IMR-90 (cell line): Measurements from ENCODE around the gene GCG. TPM values are rescaled to one million over a fixed set of nuclear protein-coding genes. Genes with fewer than 3 reads are reported as not detected.

Experiments used
- ATAC-seq: fragments of 200-7000 bp; cut with Tn5 transposase; 2 replicates; pipeline ENCODE4 v1.9.1; 2020; ENCODE audit warnings: low read depth, mild to moderate bottlenecking, moderate library complexity
- BruUV-seq: library from RNA; stranded (reverse); fragments of 400-500 nt; replicated peaks from 2 replicates; lab custom pipeline; 2021; lab: Mats Ljungman, UMichigan
- CTCF ChIA-PET: fragments of 300-600 bp; formaldehyde crosslinking; extraction: SDS; loops from one replicate; lab custom pipeline; 2021; ENCODE audit warnings: antibody characterized with exemption; lab: Yijun Ruan, JAX
- POLR2A ChIA-PET: fragments of 300-600 bp; sonication (Branson Sonifier 250); formaldehyde crosslinking; loops from one replicate; lab custom pipeline; 2022; ENCODE audit warnings: antibody characterized with exemption; ENCODE audit not compliant: unreplicated experiment; lab: Charles Lee
- DNase-seq: peaks from one replicate; pipeline ENCODE4 v3.0.0; 2013
- H2AFZ ChIP-seq: replicated peaks from 2 replicates; pipeline ENCODE3; 2013; ENCODE audit warnings: low read length, mild to moderate bottlenecking; ENCODE audit not compliant: poor library complexity
- H2AK5ac ChIP-seq: 2 replicates; pipeline ENCODE4 v1.6.1; 2013; ENCODE audit warnings: low read depth, low read length, inconsistent platforms
- H2AK9ac ChIP-seq: replicated peaks from 2 replicates; pipeline ENCODE3; 2013; ENCODE audit warnings: mild to moderate bottlenecking, low read depth, low read length, moderate library complexity; ENCODE audit not compliant: poor library complexity
- H2BK120ac ChIP-seq: 2 replicates; pipeline ENCODE4 v1.6.1; 2013; ENCODE audit warnings: low read depth, low read length, inconsistent platforms
- H2BK15ac ChIP-seq: 3 replicates; pipeline ENCODE4 v1.6.1; 2013; ENCODE audit warnings: low read depth, low read length, inconsistent platforms
- H2BK20ac ChIP-seq: 2 replicates; pipeline ENCODE4 v1.6.1; 2013; ENCODE audit warnings: low read depth, mild to moderate bottlenecking, inconsistent platforms, low read length, moderate library complexity
- H2BK5ac ChIP-seq: 2 replicates; pipeline ENCODE4 v1.6.1; 2013; ENCODE audit warnings: mild to moderate bottlenecking, low read depth, low read length, inconsistent platforms; ENCODE audit not compliant: poor library complexity, severe bottlenecking
- H3K14ac ChIP-seq: replicated peaks from 2 replicates; pipeline ENCODE4 v1.6.1; 2013; ENCODE audit warnings: low read depth, low read length, inconsistent platforms
- H3K18ac ChIP-seq: 2 replicates; pipeline ENCODE4 v1.6.1; 2013; ENCODE audit warnings: low read depth, low read length, control low read depth
- H3K23ac ChIP-seq: 2 replicates; pipeline ENCODE4 v1.6.1; 2013; ENCODE audit warnings: low read depth, low read length, inconsistent platforms
- H3K27ac ChIP-seq: 2 replicates; pipeline ENCODE4 v1.5.1; 2013; ENCODE audit warnings: mild to moderate bottlenecking, control low read depth, low read length; ENCODE audit not compliant: insufficient read depth
- H3K27me3 ChIP-seq: 2 replicates; pipeline ENCODE4 v1.6.1; 2013; ENCODE audit warnings: low read length; ENCODE audit not compliant: control insufficient read depth, insufficient read depth
- H3K36me3 ChIP-seq: 2 replicates; pipeline ENCODE4 v1.6.1; 2013; ENCODE audit warnings: low read length, mixed read lengths; ENCODE audit not compliant: control insufficient read depth, insufficient read depth
- H3K4ac ChIP-seq: 2 replicates; pipeline ENCODE4 v1.6.1; 2013; ENCODE audit warnings: low read depth, low read length, inconsistent platforms
- H3K4me1 ChIP-seq: 2 replicates; pipeline ENCODE4 v1.6.1; 2013; ENCODE audit warnings: low read length, mixed read lengths; ENCODE audit not compliant: control insufficient read depth, insufficient read depth
- H3K4me2 ChIP-seq: 2 replicates; pipeline ENCODE4 v1.6.1; 2013; ENCODE audit warnings: low read depth, mild to moderate bottlenecking, control low read depth, low read length, moderate library complexity
- H3K4me3 ChIP-seq: 2 replicates; pipeline ENCODE4 v1.5.1; 2013; ENCODE audit warnings: low read depth, mild to moderate bottlenecking, control low read depth, low read length, moderate library complexity; ENCODE audit not compliant: insufficient read depth
- H3K56ac ChIP-seq: 2 replicates; pipeline ENCODE4 v1.6.1; 2013; ENCODE audit warnings: low read length, inconsistent platforms; ENCODE audit not compliant: insufficient read depth; ENCODE audit errors: extremely low read depth
- H3K79me1 ChIP-seq, 2 experiments: 2 replicates each; pipeline ENCODE4 v1.6.1; 2013; ENCODE audit warnings: low read length in 2 of 2, inconsistent platforms in 1 of 2, low read depth in 1 of 2
- H3K9ac ChIP-seq: 2 replicates; pipeline ENCODE4 v1.6.1; 2013; ENCODE audit warnings: low read depth, low read length, control low read depth
- H3K9me1 ChIP-seq: 2 replicates; pipeline ENCODE4 v1.6.1; 2013; ENCODE audit warnings: low read length, inconsistent platforms; ENCODE audit not compliant: insufficient read depth
- H3K9me3 ChIP-seq: 2 replicates; pipeline ENCODE4 v1.6.1; 2013; ENCODE audit warnings: low read length; ENCODE audit not compliant: control insufficient read depth, insufficient read depth
- H4K20me1 ChIP-seq: 2 replicates; pipeline ENCODE4 v1.6.1; 2013; ENCODE audit warnings: low read length, inconsistent platforms; ENCODE audit not compliant: insufficient read depth
- H4K5ac ChIP-seq: 2 replicates; pipeline ENCODE4 v1.6.1; 2013; ENCODE audit warnings: mild to moderate bottlenecking, low read depth, low read length, control low read depth
- H4K8ac ChIP-seq, 2 experiments: 2 replicates each; pipeline ENCODE4 v1.6.1; 2013; ENCODE audit warnings: low read depth in 2 of 2, low read length in 2 of 2, control low read depth in 1 of 2, inconsistent platforms in 1 of 2
- H4K91ac ChIP-seq: 2 replicates; pipeline ENCODE4 v1.6.1; 2013; ENCODE audit warnings: low read depth, low read length, inconsistent platforms; ENCODE audit not compliant: insufficient read depth
- CEBPB ChIP-seq: IDR thresholded peaks from 2 replicates; pipeline ENCODE4 v1.6.1; 2012; ENCODE audit warnings: low read depth, low read length, improper control_type of control experiment
- MAFK ChIP-seq: IDR thresholded peaks from 2 replicates; pipeline ENCODE4 v1.6.1; 2012; ENCODE audit warnings: low read depth, low read length, improper control_type of control experiment
- MAZ ChIP-seq: IDR thresholded peaks from 2 replicates; pipeline ENCODE4 v1.6.1; 2012; ENCODE audit warnings: low read depth, mild to moderate bottlenecking, low read length, improper control_type of control experiment, moderate library complexity, borderline replicate concordance
- POLR2A ChIP-seq: IDR thresholded peaks from 2 replicates; pipeline ENCODE4 v1.6.1; 2012; ENCODE audit warnings: mild to moderate bottlenecking, low read depth, low read length
- RAD21 ChIP-seq: IDR thresholded peaks from 2 replicates; pipeline ENCODE4 v1.6.1; 2012; ENCODE audit warnings: low read length, improper control_type of control experiment
- RCOR1 ChIP-seq: IDR thresholded peaks from 2 replicates; pipeline ENCODE4 v1.6.1; 2012; ENCODE audit warnings: mild to moderate bottlenecking, low read length, improper control_type of control experiment; ENCODE audit not compliant: insufficient replicate concordance
- dilution Hi-C: fragments of 300-500 bp; cut with HindIII; formaldehyde crosslinking; loops from one replicate; pipeline ENCODE4 v1.14.3; 2018; ENCODE audit warnings: low sequenced_read_pairs; ENCODE audit not compliant: unreplicated experiment
- in situ Hi-C: fragments of 300-500 bp; cut with MboI; formaldehyde crosslinking; loops from 3 replicates; pipeline ENCODE4 v1.14.3; 2019; ENCODE audit warnings: low sequenced_read_pairs, inconsistent platforms, mixed read lengths
- intact Hi-C: fragments of 100-400 bp; cut with micrococcal nuclease; formaldehyde crosslinking; loops from 2 replicates; pipeline ENCODE4 v1.10.0; 2022
- polyA plus RNA-seq, 3 experiments: library from polyadenylated mRNA; depleted of rRNA; stranded (reverse); fragments of >200 nt; gene quantifications; 2 replicates each; pipeline ENCODE4 v1.2.3, GENCODE V29; 2012; ENCODE audit warnings: low replicate concordance in 1 of 3
- total RNA-seq: library from RNA; depleted of rRNA; stranded (reverse); fragments of >200 nt; gene quantifications from 2 replicates; pipeline ENCODE4 v1.2.3, GENCODE V29; 2012
- TF ChIP-seq, protein P1 (sequence below): fragments of 150-350 bp; IDR thresholded peaks from 2 replicates; pipeline ENCODE4 v1.6.1; 2016; ENCODE audit warnings: low read depth, mild to moderate bottlenecking, low read length, moderate library complexity, borderline replicate concordance

Gene GCG
- total and polyA plus RNA-seq, 2 of the 4 experiments (the other 2 are of a cell fraction) = not detected

DNA sequence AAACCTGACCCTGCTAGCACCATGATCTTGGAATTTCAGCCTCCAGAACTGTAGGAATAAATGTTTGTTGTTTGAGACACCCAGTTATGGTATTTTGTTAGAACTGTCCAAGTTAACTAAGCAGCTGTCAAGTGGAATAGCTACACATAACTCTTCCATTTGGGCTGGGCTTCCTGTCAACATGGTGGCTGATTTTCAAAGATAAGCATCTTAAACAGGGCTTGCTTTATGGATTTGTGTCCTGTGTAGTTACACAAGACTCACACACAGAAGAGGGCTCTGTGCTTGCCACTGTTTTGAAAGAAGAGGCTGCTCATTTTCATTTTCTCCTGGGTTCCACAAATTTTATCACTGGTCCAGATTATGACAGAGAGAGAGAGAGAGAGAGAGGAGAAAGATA, 35.7 kb downstream of the GCG start:
- Histone ChIP-seq H3K27me3 (no peaks in the 10 kb centered on the region), H4K5ac (no peak overlapping the region), H2AK5ac (no peak overlapping the region), H2AK9ac (no peak overlapping the region), H3K9ac (no peak overlapping the region), H3K79me1 (no peaks in the 10 kb centered on the region), H3K14ac (no peak overlapping the region), H3K4me3 (no peak overlapping the region), H2AFZ (no peak overlapping the region), H2BK20ac (no peak overlapping the region), H3K4me2 (no peak overlapping the region), H3K9me3 (peaks cover 5% of the 10 kb centered on the region), H3K18ac (no peak overlapping the region), H3K9me1 (peaks cover 2% of the 10 kb centered on the region; the same call in 1 of the 2 replicates), H2BK5ac (no peak overlapping the region), H4K8ac (no peak overlapping the region), H4K20me1 (no peaks in the 10 kb centered on the region), H4K91ac (no peak overlapping the region), H2BK120ac (no peak overlapping the region), H2BK15ac (no peak overlapping the region), H3K4me1 (peaks cover 13% of the 10 kb centered on the region), H3K56ac (no peak overlapping the region), H3K23ac (no peak overlapping the region), H3K4ac (no peak overlapping the region), H3K27ac (no peak overlapping the region), H3K36me3 (no peaks in the 10 kb centered on the region)
- ChIA-PET POLR2A (no interaction called here), CTCF (no interaction called here)
- intact Hi-C loops = no loop called here
- no peak for DNase-seq
- BruUV-seq = no TSS peak
- in situ Hi-C loops = no loop called here
- ATAC-seq = no peak
- TF ChIP-seq RAD21 = no peak
- TF ChIP-seq MAFK = no peak
- TF ChIP-seq POLR2A = no peak
- TF ChIP-seq CEBPB = no peak
- no peak for TF ChIP-seq MAZ
- TF ChIP-seq RCOR1 = no peak
- TF ChIP-seq, protein P1, sequence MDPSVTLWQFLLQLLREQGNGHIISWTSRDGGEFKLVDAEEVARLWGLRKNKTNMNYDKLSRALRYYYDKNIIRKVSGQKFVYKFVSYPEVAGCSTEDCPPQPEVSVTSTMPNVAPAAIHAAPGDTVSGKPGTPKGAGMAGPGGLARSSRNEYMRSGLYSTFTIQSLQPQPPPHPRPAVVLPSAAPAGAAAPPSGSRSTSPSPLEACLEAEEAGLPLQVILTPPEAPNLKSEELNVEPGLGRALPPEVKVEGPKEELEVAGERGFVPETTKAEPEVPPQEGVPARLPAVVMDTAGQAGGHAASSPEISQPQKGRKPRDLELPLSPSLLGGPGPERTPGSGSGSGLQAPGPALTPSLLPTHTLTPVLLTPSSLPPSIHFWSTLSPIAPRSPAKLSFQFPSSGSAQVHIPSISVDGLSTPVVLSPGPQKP = no peak
- dilution Hi-C loops = no loop called here
